Measurements from ENCODE around the gene HAPSTR1. TPM values are rescaled to one million over a fixed set of nuclear protein-coding genes. Genes with fewer than 3 reads are reported as not detected.

The HAPSTR1 gene
- total RNA-seq, 1 experiment from 2014 or later, result 85.2 TPM

- H3K23ac ChIP-seq (ENCODE audit: insufficient read length, low read depth, low read length), result no peak overlapping the region
- no peak overlapping the region for H2BK120ac ChIP-seq (ENCODE audit: low read depth, low read length, poor library complexity, severe bottlenecking)
- no peak overlapping the region for H3K27ac ChIP-seq (ENCODE audit: insufficient read length, low read depth, low read length)
- no peak for TF ChIP-seq CTCF (conservative IDR thresholded peaks at IDR 0.05)
- Mint-ChIP-seq H3K27me3 (ENCODE audit: low read depth) (no peaks in the 10 kb centered on the region; the same call in 1 of the 2 replicates), H3K27ac (no peak overlapping the region), H3K4me1 (peaks cover 0 to 3% of the 10 kb centered on the region in 2 experiments; a peak in 2 of 4 replicates), H3K36me3 (ENCODE audit: insufficient read depth in 1 of 3, low read depth in 3 of 3) (no peaks in the 10 kb centered on the region), H3K9me3 (no peaks in the 10 kb centered on the region), H3K4me3 (no peak overlapping the region)
- H3K79me2 ChIP-seq (ENCODE audit: insufficient read depth, low read length), result no peaks in the 10 kb centered on the region
- no peak overlapping the region for H2BK15ac ChIP-seq (ENCODE audit: low read depth, low read length)
- no peaks in the 10 kb centered on the region for H4K20me1 ChIP-seq (ENCODE audit: control insufficient read depth, insufficient read depth, insufficient read length)
- H3K79me1 ChIP-seq (ENCODE audit: insufficient read depth, low read depth, low read length, poor library complexity, severe bottlenecking), result no peaks in the 10 kb centered on the region
- H3K27me3 ChIP-seq (ENCODE audit: insufficient read depth, low read length), result no peaks in the 10 kb centered on the region
- WGBS (ENCODE audit: extremely low coverage, insufficient read length, low lambda C conversion rate), result no CpG with 5 or more reads among the region's 2 CpGs
- H3K23me2 ChIP-seq (ENCODE audit: insufficient read length, low read depth, low read length, poor library complexity, severe bottlenecking), result no peaks in the 10 kb centered on the region
- H4K5ac ChIP-seq (ENCODE audit: insufficient read length, low read depth, low read length), result no peak overlapping the region
- no peak overlapping the region for H3K4ac ChIP-seq (ENCODE audit: low read depth, low read length)
- no peak overlapping the region for H3K18ac ChIP-seq (ENCODE audit: insufficient read length, low read depth, low read length)
- H3K4me1 ChIP-seq (ENCODE audit: insufficient read depth, low read length), result no peaks in the 10 kb centered on the region
- no peaks in the 10 kb centered on the region for H3K9me3 ChIP-seq (ENCODE audit: control insufficient read depth, low read depth, low read length)
- no peak overlapping the region for H2BK12ac ChIP-seq (ENCODE audit: insufficient read length, low read depth, low read length)
- H3K14ac ChIP-seq (ENCODE audit: insufficient read depth, low read length), result no peak overlapping the region
- no peak overlapping the region for H3K4me2 ChIP-seq (ENCODE audit: insufficient read depth, insufficient read length, low read length)
- H2BK20ac ChIP-seq (ENCODE audit: low read depth, low read length, poor library complexity, severe bottlenecking), result no peak overlapping the region
- DNase-seq, result no peak
- no peak overlapping the region for H3K9ac ChIP-seq (ENCODE audit: extremely low read depth, insufficient read length, low read length)
- H3T11ph ChIP-seq (ENCODE audit: low read length), result no peak overlapping the region
- H2AK5ac ChIP-seq (ENCODE audit: insufficient read length, low read length), result no peak overlapping the region
- no peak overlapping the region for H2AFZ ChIP-seq (ENCODE audit: low read length)
- H4K91ac ChIP-seq (ENCODE audit: insufficient read length, low read depth, low read length), result no peak overlapping the region
- H4K8ac ChIP-seq (replicated peaks; ENCODE audit: insufficient read length, low read depth, low read length), result no peak overlapping the region
- H3K56ac ChIP-seq (ENCODE audit: insufficient read length, low read depth, low read length), result no peak overlapping the region
- H2BK5ac ChIP-seq (ENCODE audit: insufficient read length, low read length), result no peak overlapping the region
These were observed 22.6 kb upstream of the HAPSTR1 start for GRCh38 chr16:9068886-9069285.

Measured in H9 (cell line).